Large intestine (tissue), 1 donor: ENCODE results near the gene LBR. TPM values are rescaled to one million over a fixed set of nuclear protein-coding genes. Genes with fewer than 3 reads are reported as not detected.

ENCODE experiments used
- polyA plus RNA-seq: library from polyadenylated mRNA; unstranded; fragments of 120-200 nt; gene quantifications from one replicate; pipeline ENCODE4 v1.2.1, GENCODE V29; 2013

The LBR gene
- polyA plus RNA-seq, 1 donor = 71.2 TPM

Other genes starting within 250 kb of the LBR start
- 44.4 TPM for gene ENAH, start 225.1 kb upstream of the LBR start, polyA plus RNA-seq